A172 (cell line): ENCODE measurements around the gene TESK2. TPM values are rescaled to one million over a fixed set of nuclear protein-coding genes. Genes with fewer than 3 reads are reported as not detected.
"Not testable (repeated sequence)": the region's sequence is repeated elsewhere in the genome, so short reads cannot be mapped to it uniquely, and the experiment has no call there.

ENCODE experiments used
- DNase-seq: peaks from one replicate; pipeline ENCODE4 v3.0.0-alpha.2; 2015; ENCODE audit warnings: low spot score
- total RNA-seq: library from RNA; depleted of rRNA; stranded (reverse); fragments of >200 nt; shearing (Covaris generic); gene quantifications from 2 replicates; pipeline ENCODE4 v1.2.3, GENCODE V29; 2014; rRNA removed

TESK2 gene
- 0.52 and 0.84 TPM in 2 replicates for total RNA-seq

- peak; percentile 99 for DNase-seq
Measured at GRCh38 chr1:45490626-45491486, at the start of gene TESK2. Gene TESK2, minus strand, starts transcription at chr1:45491163. Its CDS starts 33,378 bp downstream, at chr1:45457785.

- DNase-seq = no peak
Measured at GRCh38 chr1:45536886-45537285, 45.9 kb upstream of the TESK2 start.

DNA sequence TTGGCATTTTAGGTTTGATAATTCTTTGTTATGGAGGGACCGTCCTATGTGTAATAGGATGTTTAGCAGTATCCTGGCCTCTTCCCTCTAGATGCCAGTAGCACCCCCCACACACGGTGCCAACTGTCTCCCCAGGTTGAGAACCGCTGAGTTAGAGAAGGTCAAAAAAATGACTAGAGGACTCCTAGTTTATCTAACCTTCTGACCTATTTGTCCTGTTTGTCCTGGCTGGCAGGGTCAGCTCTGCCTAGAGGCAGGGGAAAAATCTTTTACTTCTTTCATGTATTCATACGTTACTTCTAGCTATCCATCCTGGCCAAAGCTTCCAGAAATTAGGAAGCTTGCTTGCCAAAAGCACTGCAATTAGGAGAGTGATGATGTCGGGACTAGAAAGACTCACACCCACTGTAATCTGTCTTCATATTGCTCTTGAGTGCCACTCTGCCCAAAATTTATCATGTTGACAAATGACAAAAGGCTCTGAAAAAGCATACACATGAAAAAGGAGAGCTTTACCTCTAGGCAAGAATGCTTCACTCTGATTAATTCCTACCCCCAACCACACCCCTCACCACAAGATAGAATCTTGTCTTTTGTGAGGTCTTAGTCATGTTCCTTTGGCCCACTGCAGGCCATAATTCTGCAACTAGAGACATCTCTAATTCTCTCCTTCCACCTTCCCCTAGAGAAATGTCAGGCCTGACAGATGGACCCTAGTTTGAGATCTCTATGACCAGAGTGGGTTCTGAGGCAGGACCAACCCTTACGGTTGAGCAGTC is 45.2 kb upstream of the TESK2 start:
- no peak for DNase-seq

DNA sequence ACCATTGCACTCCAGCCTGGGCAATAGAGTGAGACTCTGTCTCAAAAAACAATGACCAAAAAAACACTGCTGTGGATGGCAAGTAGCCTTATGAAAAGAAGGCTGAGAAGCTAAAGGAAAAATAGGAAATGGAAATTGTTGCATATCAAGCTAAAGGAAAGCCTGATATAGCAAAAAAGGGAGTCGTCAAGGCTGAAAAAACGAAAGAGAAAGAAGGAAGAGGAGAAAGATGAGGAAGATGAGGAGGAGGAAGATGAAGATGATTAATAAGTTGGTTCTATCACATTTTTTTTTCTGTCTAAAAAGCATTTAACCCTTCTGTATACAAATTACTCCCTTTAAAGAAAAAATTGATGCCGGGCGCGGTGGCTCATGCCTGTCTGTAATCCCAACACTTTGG is 40.9 kb upstream of the TESK2 start:
- no peak for DNase-seq

- no peak for DNase-seq
Measured at GRCh38 chr1:45530632-45531135, 39.7 kb upstream of the TESK2 start.

DNA sequence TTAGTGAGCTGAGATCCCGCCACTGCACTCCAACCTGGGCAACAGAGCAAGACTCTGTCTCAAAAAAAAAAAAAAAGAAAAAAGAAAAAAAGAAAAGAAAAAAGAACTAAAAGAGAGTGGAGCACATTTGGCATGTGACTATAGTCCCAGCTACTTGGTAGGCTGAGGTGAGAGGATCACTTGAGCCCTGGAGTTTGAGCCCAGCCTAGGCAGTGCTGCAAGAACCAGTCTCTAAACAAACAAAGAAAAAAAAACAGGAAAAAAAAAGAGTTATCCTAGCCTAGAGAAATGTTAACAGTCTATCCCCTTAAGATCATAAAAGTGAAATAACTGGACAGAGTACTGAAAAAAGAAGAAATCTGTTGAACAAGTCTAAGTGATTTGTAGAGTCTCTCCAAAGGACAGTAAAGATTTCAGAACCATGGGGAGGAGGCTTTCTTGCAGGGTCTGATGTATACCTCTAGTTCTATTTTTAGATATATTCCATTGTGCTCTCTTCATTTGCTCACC is 35.2 kb upstream of the TESK2 start:
- DNase-seq = no peak

DNA sequence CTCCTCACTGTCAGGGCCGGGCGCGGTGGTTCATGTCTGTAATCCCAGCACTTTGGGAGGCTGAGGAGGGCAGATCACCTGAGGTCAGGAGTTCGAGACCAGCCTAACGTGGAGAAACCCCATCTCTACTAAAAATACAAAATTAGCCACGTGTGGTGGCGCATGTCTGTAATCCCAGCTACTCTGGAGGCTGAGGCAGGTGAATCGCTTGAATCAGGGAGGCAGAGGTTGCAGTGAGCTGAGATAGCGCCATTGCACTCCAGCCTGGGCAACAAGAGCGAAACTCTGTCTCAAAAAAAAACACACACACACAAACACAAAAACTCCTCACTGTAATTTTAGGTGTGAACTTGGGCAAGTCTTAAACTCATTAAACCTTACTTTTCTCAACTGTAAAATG is 33.0 kb upstream of the TESK2 start:
- DNase-seq = not testable (repeated sequence)

DNA sequence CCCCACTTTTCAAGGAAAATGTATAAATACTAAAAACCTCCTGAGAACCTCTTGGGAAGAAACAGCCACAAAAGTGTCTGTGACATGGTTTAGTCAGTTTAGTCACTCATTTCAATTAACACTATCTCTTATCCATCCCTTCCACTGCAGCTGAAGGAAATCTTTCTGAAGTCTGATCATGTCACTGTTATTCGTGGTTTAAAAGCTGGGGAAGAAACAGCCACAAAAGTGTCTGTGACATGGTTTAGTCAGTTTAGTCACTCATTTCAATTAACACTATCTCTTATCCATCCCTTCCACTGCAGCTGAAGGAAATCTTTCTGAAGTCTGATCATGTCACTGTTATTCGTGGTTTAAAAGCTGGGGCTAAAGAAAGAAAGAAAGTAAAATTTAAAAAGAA is 32.6 kb upstream of the TESK2 start:
- not testable (repeated sequence) for DNase-seq

GRCh38 chr1:45522324-45523104 is 31.6 kb upstream of the TESK2 start:
- peak; percentile 38 for DNase-seq

- peak; percentile 92 for DNase-seq
Measured at GRCh38 chr1:45521413-45522323, 30.7 kb upstream of the TESK2 start, which contains the start of gene PRDX1. Gene PRDX1, minus strand, starts transcription at chr1:45521884. Its CDS starts 2,841 bp downstream, at chr1:45519043.

- DNase-seq = not testable (repeated sequence)
Measured at GRCh38 chr1:45519774-45520173, 28.8 kb upstream of the TESK2 start.

DNA sequence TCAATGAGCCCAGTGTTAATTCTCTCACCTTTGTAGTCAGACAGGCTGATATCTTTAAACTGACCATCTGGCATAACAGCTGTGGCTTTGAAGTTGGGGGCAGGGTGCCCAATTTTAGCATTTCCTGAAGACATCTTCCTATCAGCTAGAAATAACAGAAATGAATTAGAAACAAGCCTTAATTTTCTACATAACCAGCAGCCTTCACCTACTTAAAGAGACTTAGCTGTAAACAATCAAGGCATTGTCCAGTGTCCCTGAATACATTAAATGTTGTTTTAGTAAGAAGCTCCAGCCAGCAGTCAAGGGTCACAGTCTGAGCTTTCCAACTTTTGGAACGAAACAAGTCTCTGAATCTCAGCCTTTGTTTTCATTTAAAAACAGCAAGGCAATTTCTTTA is 27.9 kb upstream of the TESK2 start:
- DNase-seq = no peak

- not testable (repeated sequence) for DNase-seq
Measured at GRCh38 chr1:45518366-45518765, 27.4 kb upstream of the TESK2 start.

- no peak for DNase-seq
Measured at GRCh38 chr1:45516465-45516864, 25.5 kb upstream of the TESK2 start.

DNA sequence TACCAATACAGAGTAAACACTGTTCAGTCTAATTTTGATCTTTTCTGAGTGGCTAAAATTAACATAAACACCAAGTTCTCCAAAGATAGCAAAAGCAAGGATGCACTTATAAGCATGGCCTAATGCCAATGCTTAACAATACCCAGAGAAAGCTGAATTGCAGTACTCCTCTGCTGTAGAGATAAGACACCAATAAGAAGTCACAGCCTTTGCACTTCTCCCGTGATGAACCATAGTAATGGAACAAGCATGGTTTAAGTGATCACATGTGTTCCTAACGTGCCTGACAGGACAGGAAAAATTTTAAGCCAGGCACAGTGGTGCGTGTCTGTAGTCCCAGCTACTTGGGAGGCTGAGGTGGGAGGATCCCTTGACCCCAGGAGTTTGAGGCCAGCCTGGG is 25.1 kb upstream of the TESK2 start:
- DNase-seq = no peak

DNA sequence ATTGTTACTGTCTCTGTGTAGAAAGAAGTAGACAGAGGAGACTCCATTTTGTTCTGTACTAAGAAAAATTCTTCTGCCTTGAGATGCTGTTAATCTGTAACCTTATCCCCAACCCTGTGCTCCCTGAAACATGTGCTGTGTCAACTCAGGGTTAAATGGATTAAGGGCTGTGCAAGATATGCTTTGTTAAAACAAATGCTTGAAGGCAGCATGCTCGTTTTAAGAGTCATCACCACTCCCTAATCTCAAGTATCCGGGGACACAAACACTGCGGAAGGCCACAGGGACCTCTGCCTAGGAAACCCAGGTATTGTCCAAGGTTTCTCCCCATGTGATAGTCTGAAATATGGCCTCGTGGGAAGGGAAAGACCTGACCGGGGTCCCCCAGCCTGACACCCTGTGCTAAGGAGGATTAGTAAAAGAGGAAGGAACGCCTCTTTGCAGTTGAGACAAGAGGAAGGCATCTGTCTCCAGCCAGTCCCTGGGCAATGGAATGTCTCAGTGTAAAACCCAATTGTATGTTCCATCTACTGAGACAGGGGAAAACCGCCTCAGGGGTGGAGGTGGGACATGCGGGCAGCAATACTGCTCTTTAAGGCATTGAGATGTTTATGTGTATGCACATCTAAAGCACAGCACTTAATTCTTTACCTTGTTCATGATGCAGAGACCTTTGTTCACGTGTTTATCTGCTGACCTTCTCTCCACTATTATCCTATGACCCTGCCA is 22.7 kb upstream of the TESK2 start:
- DNase-seq = not testable (repeated sequence)

DNA sequence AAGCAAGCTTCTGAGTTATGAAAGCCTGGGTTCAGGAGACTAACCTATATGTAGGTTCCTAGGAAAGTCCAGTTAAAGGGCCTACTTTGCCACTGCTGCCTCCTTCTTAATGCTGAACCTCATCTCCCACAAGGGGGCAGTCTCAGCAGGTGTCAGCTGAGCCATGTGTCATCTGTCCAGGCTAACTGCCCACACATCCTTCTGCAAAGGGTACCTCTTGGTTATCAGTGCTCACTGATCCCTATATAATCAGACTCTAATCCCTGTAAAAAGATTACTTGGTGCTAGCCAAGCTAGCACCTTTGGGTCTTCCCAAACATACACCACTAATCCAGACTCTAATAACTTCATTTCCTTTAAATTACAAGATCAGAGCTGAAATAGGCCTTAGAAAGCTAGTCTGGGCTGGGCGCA is 21.7 kb upstream of the TESK2 start:
- peak; percentile 70 for DNase-seq

DNA sequence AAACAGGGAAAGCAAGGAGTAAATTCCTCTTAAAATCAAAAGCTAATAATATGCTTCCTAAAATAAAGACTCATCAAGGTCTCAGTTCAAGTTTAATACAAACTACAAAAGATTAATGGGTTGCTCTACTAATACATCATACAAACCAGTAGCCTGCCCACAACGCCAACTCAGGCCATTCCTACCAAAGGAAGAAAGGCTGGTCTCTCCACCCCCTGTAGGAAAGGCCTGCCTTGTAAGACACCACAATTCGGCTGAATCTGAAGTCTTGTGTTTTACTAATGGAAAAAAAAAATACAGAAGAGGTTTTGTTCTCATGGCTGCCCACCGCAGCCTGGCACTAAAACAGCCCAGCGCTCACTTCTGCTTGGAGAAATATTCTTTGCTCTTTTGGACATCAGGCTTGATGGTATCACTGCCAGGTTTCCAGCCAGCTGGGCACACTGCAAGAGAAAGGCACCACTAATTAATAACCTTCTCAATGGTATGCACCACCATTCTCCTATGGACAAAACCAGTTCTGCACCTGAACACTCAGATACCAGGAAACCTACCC is 20.1 kb upstream of the TESK2 start:
- DNase-seq = no peak
